ENCODE results near the gene SDK2. TPM values are rescaled to one million over a fixed set of nuclear protein-coding genes. Genes with fewer than 3 reads are reported as not detected.
A peak's percentile ranks its signal among the peaks of the same experiment; 100 is the strongest.
"Not testable (repeated sequence)": the region's sequence is repeated elsewhere in the genome, so short reads cannot be mapped to it uniquely, and the experiment has no call there.

The SDK2 gene
- total RNA-seq, 4 donors from 2014 or later = 0.18 to 3.3 (median 1.2) TPM

- peak overlapping the region; percentile 49 to 67 (median 52) for H3K27ac ChIP-seq
- DNase-seq = no peak
- TF ChIP-seq CTCF (IDR thresholded peaks at IDR 0.05) (no peak), POLR2A (IDR thresholded peaks at IDR 0.05) (no peak)
- no peaks in the 10 kb centered on the region for H3K9me3 ChIP-seq
- peaks cover 0 to 13% (median 0%) of the 10 kb centered on the region in 4 donors for H3K4me1 ChIP-seq
- H3K27me3 ChIP-seq = no peaks in the 10 kb centered on the region
- H3K36me3 ChIP-seq = no peaks in the 10 kb centered on the region
- H3K4me3 ChIP-seq = peak overlapping the region in 1 of 4 donors; percentile 5
These were observed 306.2 kb downstream of the SDK2 start for GRCh38 chr17:73338050-73338521.

- Histone ChIP-seq H3K27ac (peak overlapping the region in 2 of 4 donors; percentile 49 to 67), H3K36me3 (no peaks in the 10 kb centered on the region), H3K9me3 (no peaks in the 10 kb centered on the region), H3K27me3 (no peaks in the 10 kb centered on the region), H3K4me3 (no peak overlapping the region), H3K4me1 (peaks cover 0 to 7% (median 0%) of the 10 kb centered on the region in 4 donors)
- no peak for TF ChIP-seq CTCF (IDR thresholded peaks at IDR 0.05)
- no peak for TF ChIP-seq POLR2A (IDR thresholded peaks at IDR 0.05)
- DNase-seq = no peak
These were observed 306.9 kb downstream of the SDK2 start for GRCh38 chr17:73337330-73337710.

- Histone ChIP-seq H3K9me3 (no peaks in the 10 kb centered on the region), H3K27me3 (no peaks in the 10 kb centered on the region), H3K36me3 (no peaks in the 10 kb centered on the region), H3K4me3 (no peak overlapping the region), H3K27ac (no peak overlapping the region), H3K4me1 (peaks cover 0 to under 1% (median 0%) of the 10 kb centered on the region in 4 donors)
- TF ChIP-seq POLR2A (IDR thresholded peaks at IDR 0.05) (no peak), CTCF (IDR thresholded peaks at IDR 0.05) (no peak)
- DNase-seq = no peak
These were observed 307.6 kb downstream of the SDK2 start for GRCh38 chr17:73336408-73337329.

GRCh38 chr17:73335591-73336407 lies 308.4 kb downstream of the SDK2 start:
- Histone ChIP-seq H3K9me3 (no peaks in the 10 kb centered on the region), H3K36me3 (no peaks in the 10 kb centered on the region), H3K4me1 (no peaks in the 10 kb centered on the region), H3K27ac (peak overlapping the region in 2 of 4 donors; percentile 6 to 30), H3K4me3 (no peak overlapping the region), H3K27me3 (no peaks in the 10 kb centered on the region)
- DNase-seq = no peak
- TF ChIP-seq POLR2A (IDR thresholded peaks at IDR 0.05) (no peak), CTCF (IDR thresholded peaks at IDR 0.05) (no peak)

GRCh38 chr17:73334771-73335513 lies 309.3 kb downstream of the SDK2 start:
- no peaks in the 10 kb centered on the region for H3K9me3 ChIP-seq
- H3K36me3 ChIP-seq = no peaks in the 10 kb centered on the region
- no peak for DNase-seq
- no peaks in the 10 kb centered on the region for H3K4me1 ChIP-seq
- peak overlapping the region in 2 of 4 donors; percentile 6 to 30 for H3K27ac ChIP-seq
- no peaks in the 10 kb centered on the region for H3K27me3 ChIP-seq
- no peak for TF ChIP-seq CTCF (IDR thresholded peaks at IDR 0.05)
- TF ChIP-seq POLR2A (IDR thresholded peaks at IDR 0.05) = no peak
- H3K4me3 ChIP-seq = no peak overlapping the region

GRCh38 chr17:73333445-73333844 lies 310.8 kb downstream of the SDK2 start:
- H3K27me3 ChIP-seq, H3K9me3 ChIP-seq, H3K4me3 ChIP-seq, H3K27ac ChIP-seq, H3K36me3 ChIP-seq, H3K4me1 ChIP-seq, DNase-seq: not testable (repeated sequence)

Data from Peyer's patch (tissue), 4 donors.